AG04449 (cell line): ENCODE results near the gene TMEM167A.

Experiments used
- CTCF ChIA-PET: fragments of 350-600 bp; formaldehyde crosslinking; extraction: SDS; loops from one replicate; lab custom pipeline; 2021; ENCODE audit warnings: antibody characterized with exemption; lab: Yijun Ruan, JAX
- POLR2A ChIA-PET: fragments of 400-600, 350-600 bp; formaldehyde crosslinking; extraction: SDS; loops from one replicate; lab custom pipeline; 2020; ENCODE audit warnings: antibody characterized with exemption, inconsistent platforms; lab: Yijun Ruan, JAX
- DNase-seq: peaks from one replicate; pipeline ENCODE4 v3.0.0-alpha.2; 2010; ENCODE audit warnings: low read depth, low spot score
- H3K4me3 ChIP-seq: 2 replicates; pipeline ENCODE4 v1.5.1; 2011; ENCODE audit warnings: low read depth, mild to moderate bottlenecking, control low read depth, low read length
- CTCF ChIP-seq: IDR thresholded peaks from one replicate; pipeline ENCODE4 v1.5.1; 2011; ENCODE audit warnings: mild to moderate bottlenecking, moderate library complexity, low read length, control low read depth, inconsistent platforms; ENCODE audit not compliant: insufficient read depth; ENCODE audit errors: missing control alignments

TMEM167A gene

DNA sequence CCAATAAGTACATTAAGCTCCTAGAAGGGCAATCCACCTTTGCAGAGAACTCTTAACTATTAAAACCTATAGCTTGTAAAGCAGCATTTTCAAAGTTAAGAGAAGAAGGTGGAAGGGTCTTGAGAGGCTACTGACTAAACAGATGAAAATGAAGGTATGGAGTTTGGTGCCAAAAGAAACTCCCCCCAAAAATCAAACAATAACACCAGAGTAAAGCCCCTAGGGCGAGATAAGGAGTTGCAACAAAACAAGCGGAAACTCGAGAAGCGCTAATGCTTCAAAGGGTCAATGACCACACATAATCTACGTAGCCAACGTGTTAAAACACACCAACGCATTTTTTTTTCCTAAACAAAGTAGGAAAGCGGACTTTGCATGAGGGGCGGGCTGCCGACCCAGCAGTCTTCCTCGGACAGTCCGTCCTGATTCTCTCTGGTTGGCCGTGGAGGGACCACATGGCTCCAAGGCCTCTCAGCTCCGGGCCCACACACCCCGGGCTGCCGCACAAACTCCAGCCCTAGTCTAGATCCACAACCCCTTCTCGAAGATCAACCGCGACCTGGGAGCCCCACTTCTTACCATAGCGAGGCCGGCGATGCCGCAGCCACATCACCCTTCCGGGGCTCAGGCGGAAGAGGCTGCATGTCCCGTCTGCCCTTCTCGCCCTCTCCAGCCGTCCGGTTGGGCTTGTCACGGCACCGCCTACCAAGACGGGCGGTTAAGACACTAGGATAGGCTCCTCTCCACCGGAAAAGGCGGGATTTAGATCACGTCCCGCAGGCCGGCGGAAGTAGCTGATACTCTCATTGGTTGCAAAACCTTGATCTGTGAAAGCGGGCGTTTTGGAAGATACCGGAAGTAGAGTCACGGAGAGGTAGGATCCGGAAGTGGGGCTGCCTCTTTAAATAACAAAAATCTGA lies at the start of gene TMEM167A, which contains the start of gene XRCC4:
Gene TMEM167A (minus strand): TSS at position 653 of the 920 bp plus-strand sequence. CDS start 71 bp downstream, at position 582.
Gene XRCC4 (plus strand): TSS at position 806 of the 920 bp plus-strand sequence. CDS start 27,373 bp downstream, outside the sequence.
- TF ChIP-seq CTCF = no peak
- ChIA-PET CTCF (interaction anchor here (0.6 to 1.0 kb wide), 3 partner anchors 9 to 727 kb away, joined by 3 to 5 read pairs (median 3); no protein-coding TSS in a partner anchor), POLR2A (interaction anchor here (0.6 to 0.9 kb wide), 5 partner anchors 19 to 811 kb away, joined by 3 read pairs; no protein-coding TSS in a partner anchor)
- peak within 1 kb of the TSS; percentile 91 for H3K4me3 ChIP-seq
- DNase-seq = peak; percentile 95

DNA sequence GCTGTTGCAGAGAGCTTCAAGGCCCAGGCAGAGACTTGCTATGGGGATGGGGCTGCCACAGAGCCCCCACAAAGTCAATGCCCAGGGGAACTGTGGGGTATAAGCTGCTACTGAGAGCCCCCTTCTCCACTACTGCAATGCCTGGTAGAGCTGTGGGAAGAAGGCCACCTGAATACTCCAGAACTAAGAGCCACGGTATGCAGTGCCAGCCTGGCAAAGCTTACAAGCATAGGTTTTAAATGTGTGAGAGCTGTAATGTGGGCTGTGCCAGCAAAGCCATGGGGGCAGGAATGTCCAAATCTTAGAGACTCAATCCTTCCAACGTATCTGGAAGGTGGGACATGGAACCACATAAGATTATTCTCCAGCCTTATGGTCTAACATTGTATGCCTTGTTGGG lies 49.3 kb upstream of the TMEM167A start:
- DNase-seq = no peak
- ChIA-PET CTCF (no interaction called here), POLR2A (no interaction called here)
- TF ChIP-seq CTCF = no peak
- H3K4me3 ChIP-seq = no peak overlapping the region

GRCh38 chr5:83125560-83125959 lies 48.4 kb upstream of the TMEM167A start:
- no peak overlapping the region for H3K4me3 ChIP-seq
- ChIA-PET CTCF (no interaction called here), POLR2A (no interaction called here)
- no peak for DNase-seq
- TF ChIP-seq CTCF = no peak

DNA sequence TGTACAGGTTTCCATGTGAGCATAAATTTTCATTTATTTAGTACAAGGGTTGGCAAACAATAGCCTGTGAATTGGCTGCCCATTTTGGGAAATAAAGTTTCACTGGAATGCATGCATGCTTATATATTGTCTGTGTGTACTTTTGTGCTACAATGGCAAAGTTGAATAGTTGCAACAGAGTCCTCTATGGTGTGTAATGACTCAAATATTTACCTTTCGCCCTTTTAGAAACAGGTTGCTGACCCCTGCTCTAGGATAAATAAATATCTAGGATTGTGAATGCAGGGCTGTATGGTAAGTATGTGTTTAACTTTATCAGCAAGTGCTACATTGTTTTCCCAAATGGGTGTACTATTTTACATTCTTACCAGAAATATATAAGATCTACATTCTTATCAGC lies 47.4 kb upstream of the TMEM167A start:
- CTCF ChIA-PET = no interaction called here
- TF ChIP-seq CTCF = no peak
- POLR2A ChIA-PET = no interaction called here

DNA sequence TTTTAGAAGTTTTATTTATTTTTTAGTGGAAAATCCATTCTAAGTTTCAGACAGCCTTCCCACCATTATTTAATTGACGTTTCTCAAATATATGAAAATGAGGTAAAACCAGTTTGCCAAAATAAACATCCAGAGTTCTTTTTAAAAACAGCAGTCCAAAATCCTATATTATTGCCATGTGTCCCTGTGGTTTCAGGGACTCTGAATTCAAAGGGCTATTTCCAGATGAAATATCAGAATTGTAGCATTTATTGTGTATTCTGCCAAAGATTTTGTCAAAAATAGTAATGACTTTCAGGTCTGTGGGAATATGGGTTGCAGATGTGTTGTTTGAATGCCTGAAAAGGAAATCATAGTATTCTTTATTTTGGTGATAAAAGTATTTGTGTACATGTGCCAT lies 41.8 kb upstream of the TMEM167A start:
- CTCF ChIA-PET = no interaction called here
- POLR2A ChIA-PET = no interaction called here
- H3K4me3 ChIP-seq = no peak overlapping the region

More for the DNA sequence above, 47.4 kb upstream of the TMEM167A start:
- no peak for DNase-seq
- H3K4me3 ChIP-seq = no peak overlapping the region

More for the DNA sequence above, 41.8 kb upstream of the TMEM167A start:
- DNase-seq = no peak
- TF ChIP-seq CTCF = no peak
